ENCODE measurements around the gene ANKRD10.

ANKRD10 gene

DNA sequence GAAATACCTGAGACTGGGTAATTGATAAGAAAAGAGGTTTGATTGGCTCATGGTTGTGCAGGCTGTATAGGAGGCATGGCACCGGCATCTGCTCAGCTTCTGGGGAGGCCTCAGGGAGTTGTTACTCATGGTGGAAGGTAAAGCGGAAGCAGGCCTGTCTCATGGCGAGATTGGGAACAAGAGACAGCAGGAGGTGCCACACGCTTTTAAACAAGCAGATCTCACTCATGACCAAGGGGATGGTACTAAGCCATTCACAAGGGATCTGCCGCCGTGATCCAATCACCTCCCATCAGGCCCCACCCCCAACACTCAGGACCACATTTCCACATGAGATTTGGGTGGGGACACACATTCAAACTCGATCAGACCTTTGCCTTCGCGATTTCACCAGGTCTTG, 86.2 kb downstream of the ANKRD10 start:
- no peak for DNase-seq

Data from stimulated activated naive CD4-positive, alpha-beta T cell (primary cell).